ENCODE measurements around the gene TPSG1.
"Not testable (repeated sequence)": the region's sequence is repeated elsewhere in the genome, so short reads cannot be mapped to it uniquely, and the experiment has no call there.

Gene TPSG1

GRCh38 chr16:1230084-1230470 is 5.0 kb upstream of the TPSG1 start, which contains the start of gene TPSB2:
Gene TPSB2 (minus strand): TSS chr16:1230184. CDS start chr16:1229951, 233 bp downstream.
- not testable (repeated sequence) for DNase-seq

GRCh38 chr16:1229476-1229875 is 4.4 kb upstream of the TPSG1 start:
- DNase-seq, result not testable (repeated sequence)

- not testable (repeated sequence) for DNase-seq
These were observed 3.2 kb upstream of the TPSG1 start for GRCh38 chr16:1228227-1228626.

DNA sequence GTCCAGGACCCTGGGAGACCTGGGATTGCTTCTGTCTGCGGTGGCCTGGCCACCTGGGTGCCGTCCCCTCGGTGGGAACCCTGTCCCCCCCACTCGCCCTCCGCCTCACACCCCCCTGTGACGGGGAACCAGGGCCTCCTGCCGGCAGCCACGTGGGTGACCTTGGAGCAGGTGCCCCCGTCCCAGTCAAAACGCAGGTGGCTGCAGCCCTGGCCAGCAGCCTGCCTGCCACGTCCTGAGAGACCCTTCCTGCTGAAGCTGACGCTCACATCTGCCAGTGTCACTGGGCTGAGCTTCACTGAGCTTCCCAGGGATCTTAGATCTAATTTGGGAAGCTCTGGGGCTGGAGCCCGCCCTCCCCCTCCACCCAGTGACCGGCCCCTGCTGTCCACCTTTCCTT is 1.6 kb upstream of the TPSG1 start:
- not testable (repeated sequence) for DNase-seq

GRCh38 chr16:1225728-1226311 is 752 bp upstream of the TPSG1 start:
- not testable (repeated sequence) for DNase-seq

DNA sequence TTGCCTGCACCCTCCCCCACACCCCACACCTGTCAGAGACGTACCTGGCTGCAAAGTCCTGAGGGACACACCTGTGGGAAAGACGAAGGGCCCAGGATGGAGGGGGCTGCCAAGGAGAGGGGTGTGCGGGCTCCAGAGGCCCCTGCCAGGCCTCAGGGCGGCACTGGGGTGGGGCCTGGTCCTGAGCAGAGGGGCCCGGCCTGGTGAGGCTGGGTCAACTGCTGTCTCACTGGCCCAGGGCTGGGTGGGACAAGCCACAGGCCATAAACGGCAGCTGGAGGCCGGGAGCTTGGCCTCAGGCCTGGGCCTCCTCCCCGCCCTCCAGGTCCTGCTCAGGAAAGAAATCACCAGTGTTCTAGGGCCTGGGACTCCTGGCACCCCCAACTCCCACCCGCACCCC is 510 bp downstream of the TPSG1 start:
- DNase-seq, result no peak

DNA sequence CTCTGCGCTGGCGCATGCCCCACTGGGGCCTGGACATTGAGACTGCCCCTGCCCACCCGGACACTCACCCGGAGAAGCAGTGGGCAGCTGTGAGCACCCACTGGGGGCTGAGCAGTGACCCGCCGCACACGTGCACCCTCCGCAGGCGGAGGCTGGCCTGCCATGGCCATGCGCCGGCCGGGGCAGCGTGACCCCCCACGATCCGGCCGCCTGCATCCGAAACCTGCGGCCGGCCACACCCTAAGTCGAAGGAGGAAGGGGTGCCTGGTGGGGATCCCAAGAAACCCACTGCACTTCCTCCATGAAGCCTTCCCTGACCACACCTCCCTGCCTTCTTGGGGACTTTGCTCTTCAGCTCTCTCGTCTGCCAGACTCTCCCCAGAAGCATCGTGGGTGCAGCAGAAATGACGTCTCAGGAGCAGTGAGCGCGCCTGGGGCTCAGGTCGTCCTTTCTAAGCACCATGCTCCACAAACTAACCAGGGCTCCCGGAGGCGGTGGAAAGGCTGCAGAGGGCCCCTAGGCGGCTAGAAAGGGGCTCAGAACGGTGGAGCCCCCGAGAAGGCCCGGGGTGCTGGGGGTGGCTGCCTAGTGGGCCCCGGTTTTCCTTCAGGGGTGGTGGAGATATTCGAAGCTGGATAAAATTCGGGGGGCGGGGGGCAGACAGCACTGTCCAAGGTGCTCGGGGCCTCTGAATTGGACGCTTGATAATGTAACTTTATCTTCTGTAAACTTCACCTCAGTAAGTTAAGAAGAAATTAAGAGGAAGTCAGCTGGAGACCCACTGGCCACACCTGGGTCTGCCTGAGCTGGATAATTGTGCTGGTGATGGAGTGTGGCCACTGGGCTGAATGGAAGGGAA is 1.5 kb downstream of the TPSG1 start:
- no peak for DNase-seq

DNA sequence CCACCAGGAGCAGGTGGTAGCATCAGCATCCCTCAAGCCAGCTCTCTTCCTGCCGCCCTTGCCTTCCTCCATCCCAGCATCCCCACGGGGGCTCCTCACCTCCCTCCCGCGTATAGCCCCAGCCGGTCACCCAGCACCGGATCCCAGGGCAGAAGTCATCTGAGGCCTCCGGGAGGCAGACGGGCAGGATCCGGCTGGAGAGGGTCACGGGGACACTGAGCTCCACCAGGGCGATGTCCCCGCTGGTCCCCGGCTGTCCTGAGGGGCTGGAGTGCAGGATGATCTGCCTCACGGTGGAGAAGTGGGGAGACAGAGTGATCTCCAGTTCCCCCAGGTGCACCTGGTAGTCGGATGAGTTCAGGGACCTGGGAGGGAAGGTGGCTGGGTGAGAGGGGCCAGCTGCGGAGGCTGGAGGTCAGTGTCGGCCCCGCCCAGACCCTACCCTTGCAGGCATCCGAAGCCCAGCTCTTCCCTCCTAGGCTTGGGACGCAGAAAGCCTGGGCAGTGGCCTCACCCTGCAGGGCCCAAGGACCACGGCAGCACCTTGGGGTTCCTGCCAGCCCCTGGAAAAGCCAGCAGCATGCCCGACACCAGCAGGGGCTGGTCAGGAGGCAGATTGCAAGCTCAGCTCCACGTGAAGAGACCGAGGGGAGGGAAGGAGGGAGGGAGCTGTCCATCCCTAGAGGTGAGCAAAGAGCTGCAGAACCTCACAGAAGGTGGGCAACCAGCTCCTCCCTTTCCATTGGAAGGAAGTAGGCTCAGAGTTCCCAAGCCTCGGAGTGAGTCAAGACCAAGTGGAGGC is 2.3 kb downstream of the TPSG1 start:
- no peak for DNase-seq

- no peak for DNase-seq
These were observed 3.2 kb downstream of the TPSG1 start for GRCh38 chr16:1221628-1222552.

GRCh38 chr16:1220841-1221627 is 4.0 kb downstream of the TPSG1 start:
- DNase-seq, result no peak

DNA sequence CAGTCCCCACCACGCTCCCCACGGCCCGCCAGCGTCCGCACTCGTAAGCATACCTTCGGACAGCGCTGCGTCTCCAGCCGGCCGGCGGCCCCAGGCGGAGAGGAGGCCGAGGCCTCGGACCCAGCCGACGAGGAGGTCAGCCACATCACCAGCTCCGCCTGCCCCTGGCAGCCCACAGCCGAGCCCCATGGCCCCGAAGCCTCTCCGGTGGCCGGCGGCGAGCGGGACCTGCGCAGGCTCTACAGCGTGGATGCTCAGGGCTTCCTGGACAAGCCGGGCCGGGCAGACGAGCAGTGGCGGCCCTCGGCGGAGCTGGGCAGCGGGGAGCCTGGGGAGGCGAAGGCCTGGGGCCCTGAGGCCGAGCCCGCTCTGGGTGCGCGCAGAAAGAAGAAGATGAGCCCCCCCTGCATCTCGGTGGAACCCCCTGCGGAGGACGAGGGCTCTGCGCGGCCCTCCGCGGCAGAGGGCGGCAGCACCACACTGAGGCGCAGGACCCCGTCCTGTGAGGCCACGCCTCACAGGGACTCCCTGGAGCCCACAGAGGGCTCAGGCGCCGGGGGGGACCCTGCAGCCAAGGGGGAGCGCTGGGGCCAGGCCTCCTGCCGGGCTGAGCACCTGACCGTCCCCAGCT is 4.9 kb downstream of the TPSG1 start:
- no peak for DNase-seq

- DNase-seq, result no peak
These were observed 6.0 kb downstream of the TPSG1 start for GRCh38 chr16:1218930-1219611.

DNA sequence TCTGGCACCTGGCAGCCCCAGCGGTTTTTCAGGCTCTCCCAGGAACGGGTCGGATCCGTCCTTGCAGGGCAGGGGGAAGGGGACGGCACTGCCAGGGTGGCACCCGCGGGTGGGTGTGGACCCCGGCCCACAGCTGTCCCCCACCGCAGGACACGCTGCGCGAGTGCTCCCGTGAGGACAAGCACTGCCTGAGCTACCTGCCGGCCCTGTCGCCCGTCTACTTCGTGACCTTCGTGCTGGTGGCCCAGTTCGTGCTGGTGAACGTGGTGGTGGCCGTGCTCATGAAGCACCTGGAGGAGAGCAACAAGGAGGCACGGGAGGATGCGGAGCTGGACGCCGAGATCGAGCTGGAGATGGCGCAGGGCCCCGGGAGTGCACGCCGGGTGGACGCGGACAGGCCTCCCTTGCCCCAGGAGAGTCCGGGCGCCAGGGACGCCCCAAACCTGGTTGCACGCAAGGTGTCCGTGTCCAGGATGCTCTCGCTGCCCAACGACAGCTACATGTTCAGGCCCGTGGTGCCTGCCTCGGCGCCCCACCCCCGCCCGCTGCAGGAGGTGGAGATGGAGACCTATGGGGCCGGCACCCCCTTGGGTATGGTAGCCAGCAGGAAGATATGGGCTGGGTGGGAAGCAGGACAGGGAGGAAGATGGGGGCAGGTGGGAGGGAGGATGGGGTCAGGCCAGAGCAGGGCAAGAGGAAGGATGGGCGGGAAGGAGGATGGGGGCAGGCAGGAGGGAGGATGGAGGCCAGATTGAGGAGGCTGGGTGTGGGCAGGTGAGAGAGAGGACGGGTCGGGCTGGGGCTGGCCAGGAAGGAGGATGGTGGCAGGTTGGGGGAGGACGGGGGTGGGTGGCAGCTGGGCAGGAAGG is 6.8 kb downstream of the TPSG1 start:
- DNase-seq, result no peak

DNA sequence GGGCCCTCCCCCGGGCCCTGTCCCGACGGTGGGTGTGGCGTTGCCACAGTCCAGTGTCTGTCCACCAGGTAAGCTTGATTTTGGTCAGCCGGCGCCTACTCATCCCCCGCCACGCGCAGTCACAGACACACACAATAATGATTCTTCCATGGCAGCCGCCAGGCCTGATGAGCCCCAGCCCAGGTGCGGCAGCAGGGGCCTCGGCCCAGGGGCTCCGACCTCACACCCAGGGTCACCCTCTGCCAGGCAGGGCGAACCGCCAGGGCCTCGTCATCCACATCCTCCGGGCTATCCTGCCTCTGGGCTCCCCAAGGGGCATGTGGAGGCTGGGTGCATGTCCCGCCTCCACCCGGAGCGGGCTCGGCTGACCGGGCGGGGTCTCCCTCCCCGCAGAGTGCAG is 7.5 kb downstream of the TPSG1 start:
- DNase-seq, result no peak

GRCh38 chr16:1216681-1217400 is 8.2 kb downstream of the TPSG1 start:
- DNase-seq, result no peak

GRCh38 chr16:1216296-1216619 is 8.8 kb downstream of the TPSG1 start:
- DNase-seq, result no peak

- no peak for DNase-seq
These were observed 9.3 kb downstream of the TPSG1 start for GRCh38 chr16:1215574-1216295.

DNA sequence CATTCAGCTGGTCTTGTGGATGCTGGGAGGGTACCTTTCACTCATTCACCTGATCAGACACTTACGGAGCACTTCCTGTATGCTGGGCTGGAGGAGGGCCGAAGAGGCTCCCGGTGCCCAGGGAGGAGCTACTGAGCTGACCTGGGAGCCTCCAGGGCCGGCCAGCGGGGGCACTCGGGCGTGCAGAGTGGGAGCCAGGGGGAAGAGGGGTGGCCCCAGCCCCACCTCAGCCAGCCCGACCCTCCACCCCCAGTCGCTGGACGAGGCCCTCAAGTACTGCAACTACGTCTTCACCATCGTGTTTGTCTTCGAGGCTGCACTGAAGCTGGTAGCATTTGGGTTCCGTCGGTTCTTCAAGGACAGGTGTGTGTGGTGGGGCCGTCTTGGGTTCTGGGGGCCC is 10.3 kb downstream of the TPSG1 start:
- DNase-seq, result no peak
